ENCODE measurements around the gene ASTN2.

DNA sequence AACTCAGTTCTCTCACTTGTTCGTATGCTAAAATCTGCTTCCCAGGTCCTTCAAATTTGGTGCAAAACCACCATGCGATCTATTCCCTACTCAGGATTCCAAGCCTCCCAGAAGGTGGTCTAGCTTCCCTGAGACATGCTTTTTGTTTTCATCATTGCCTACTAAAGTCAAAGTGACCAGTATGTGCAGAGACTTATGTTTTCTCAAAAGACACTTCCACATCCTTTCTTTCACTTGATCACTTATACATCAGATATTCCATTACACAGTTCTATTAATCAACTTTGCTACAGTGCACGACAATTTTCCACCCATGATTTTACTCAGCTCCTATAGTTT is 1019.2 kb downstream of the ASTN2 start:
- TF ChIP-seq, protein P1, sequence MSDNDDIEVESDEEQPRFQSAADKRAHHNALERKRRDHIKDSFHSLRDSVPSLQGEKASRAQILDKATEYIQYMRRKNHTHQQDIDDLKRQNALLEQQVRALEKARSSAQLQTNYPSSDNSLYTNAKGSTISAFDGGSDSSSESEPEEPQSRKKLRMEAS (IDR thresholded peaks at IDR 0.05), result no peak
- TF ChIP-seq, protein P2, sequence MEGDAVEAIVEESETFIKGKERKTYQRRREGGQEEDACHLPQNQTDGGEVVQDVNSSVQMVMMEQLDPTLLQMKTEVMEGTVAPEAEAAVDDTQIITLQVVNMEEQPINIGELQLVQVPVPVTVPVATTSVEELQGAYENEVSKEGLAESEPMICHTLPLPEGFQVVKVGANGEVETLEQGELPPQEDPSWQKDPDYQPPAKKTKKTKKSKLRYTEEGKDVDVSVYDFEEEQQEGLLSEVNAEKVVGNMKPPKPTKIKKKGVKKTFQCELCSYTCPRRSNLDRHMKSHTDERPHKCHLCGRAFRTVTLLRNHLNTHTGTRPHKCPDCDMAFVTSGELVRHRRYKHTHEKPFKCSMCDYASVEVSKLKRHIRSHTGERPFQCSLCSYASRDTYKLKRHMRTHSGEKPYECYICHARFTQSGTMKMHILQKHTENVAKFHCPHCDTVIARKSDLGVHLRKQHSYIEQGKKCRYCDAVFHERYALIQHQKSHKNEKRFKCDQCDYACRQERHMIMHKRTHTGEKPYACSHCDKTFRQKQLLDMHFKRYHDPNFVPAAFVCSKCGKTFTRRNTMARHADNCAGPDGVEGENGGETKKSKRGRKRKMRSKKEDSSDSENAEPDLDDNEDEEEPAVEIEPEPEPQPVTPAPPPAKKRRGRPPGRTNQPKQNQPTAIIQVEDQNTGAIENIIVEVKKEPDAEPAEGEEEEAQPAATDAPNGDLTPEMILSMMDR (IDR thresholded peaks at IDR 0.05; ENCODE audit: low read depth, low read length, missing input control), result no peak
- TF ChIP-seq TAF1 (conservative IDR thresholded peaks at IDR 0.05) (no peak), RXRA (IDR thresholded peaks at IDR 0.05) (no peak), RAD21 (IDR thresholded peaks at IDR 0.05) (no peak), NR2F2 (IDR thresholded peaks at IDR 0.05) (no peak), SP1 (IDR thresholded peaks at IDR 0.05) (no peak), GABPA (IDR thresholded peaks at IDR 0.05 in 1 of 2, conservative IDR thresholded peaks at IDR 0.05 in 1 of 2) (no peak), FOXA1 (IDR thresholded peaks at IDR 0.05) (no peak), EGR1 (IDR thresholded peaks at IDR 0.05; ENCODE audit: low read depth in 2 of 2) (no peak), YY1 (IDR thresholded peaks at IDR 0.05) (no peak), FOXA2 (IDR thresholded peaks at IDR 0.05) (no peak)
- TF ChIP-seq, protein P3, sequence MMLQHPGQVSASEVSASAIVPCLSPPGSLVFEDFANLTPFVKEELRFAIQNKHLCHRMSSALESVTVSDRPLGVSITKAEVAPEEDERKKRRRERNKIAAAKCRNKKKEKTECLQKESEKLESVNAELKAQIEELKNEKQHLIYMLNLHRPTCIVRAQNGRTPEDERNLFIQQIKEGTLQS (IDR thresholded peaks at IDR 0.05), result no peak
- TF ChIP-seq, protein P4, sequence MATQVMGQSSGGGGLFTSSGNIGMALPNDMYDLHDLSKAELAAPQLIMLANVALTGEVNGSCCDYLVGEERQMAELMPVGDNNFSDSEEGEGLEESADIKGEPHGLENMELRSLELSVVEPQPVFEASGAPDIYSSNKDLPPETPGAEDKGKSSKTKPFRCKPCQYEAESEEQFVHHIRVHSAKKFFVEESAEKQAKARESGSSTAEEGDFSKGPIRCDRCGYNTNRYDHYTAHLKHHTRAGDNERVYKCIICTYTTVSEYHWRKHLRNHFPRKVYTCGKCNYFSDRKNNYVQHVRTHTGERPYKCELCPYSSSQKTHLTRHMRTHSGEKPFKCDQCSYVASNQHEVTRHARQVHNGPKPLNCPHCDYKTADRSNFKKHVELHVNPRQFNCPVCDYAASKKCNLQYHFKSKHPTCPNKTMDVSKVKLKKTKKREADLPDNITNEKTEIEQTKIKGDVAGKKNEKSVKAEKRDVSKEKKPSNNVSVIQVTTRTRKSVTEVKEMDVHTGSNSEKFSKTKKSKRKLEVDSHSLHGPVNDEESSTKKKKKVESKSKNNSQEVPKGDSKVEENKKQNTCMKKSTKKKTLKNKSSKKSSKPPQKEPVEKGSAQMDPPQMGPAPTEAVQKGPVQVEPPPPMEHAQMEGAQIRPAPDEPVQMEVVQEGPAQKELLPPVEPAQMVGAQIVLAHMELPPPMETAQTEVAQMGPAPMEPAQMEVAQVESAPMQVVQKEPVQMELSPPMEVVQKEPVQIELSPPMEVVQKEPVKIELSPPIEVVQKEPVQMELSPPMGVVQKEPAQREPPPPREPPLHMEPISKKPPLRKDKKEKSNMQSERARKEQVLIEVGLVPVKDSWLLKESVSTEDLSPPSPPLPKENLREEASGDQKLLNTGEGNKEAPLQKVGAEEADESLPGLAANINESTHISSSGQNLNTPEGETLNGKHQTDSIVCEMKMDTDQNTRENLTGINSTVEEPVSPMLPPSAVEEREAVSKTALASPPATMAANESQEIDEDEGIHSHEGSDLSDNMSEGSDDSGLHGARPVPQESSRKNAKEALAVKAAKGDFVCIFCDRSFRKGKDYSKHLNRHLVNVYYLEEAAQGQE (IDR thresholded peaks at IDR 0.05), result no peak

Data from liver (tissue), 3 donors.